ENCODE data around the gene C21orf91.

DNA sequence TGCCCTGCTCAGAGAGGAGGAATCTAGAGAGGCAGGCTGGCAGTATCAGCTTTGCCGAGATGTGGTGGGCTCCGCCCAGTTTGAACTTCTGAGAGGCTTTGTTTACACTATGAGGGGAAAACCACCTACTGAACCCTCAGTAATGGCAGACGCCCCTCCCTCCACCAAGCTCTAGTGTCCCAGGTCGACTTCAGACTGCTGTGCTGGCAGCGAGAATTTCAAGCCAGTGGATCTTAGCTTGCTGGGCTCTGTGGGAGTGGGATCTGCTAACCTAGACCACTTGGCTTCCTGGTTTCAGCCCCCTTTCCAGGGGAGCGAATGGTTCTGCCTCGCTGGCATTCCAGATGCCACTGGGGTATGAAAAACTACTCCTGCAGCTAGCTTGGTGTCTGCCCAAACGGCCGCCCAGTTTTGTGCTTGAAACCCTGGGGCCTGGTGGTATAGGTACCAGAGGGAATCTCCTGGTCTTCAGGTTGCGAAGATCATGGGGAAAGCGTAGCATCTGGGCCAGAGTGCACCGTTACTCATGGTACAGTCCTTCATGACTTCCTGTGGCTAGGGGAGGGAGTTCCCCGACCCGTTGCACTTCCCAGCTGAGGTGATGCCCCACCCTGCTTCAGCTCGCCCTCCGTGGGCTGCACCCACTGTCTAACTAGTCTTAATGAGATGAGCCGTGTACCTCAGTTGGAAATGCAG, 43.6 kb downstream of the C21orf91 start:
- TF ChIP-seq CTCF (IDR thresholded peaks at IDR 0.05): no peak
- no peak for TF ChIP-seq POLR2A (IDR thresholded peaks at IDR 0.05)

Data from prostate gland (tissue), 2 donors.